GM18511 (cell line): ENCODE data around the gene ZNF296.
"Not testable (repeated sequence)": the region's sequence is repeated elsewhere in the genome, so short reads cannot be mapped to it uniquely, and the experiment has no call there.

ENCODE experiments used
- ATAC-seq: cut with Tn5 transposase; IDR thresholded peaks from one replicate; pipeline ENCODE4 v1.9.1; 2021; ENCODE audit warnings: mild to moderate bottlenecking, moderate library complexity; ENCODE audit not compliant: unreplicated experiment

Gene ZNF296

GRCh38 chr19:45076029-45076850 lies at the start of gene ZNF296:
Gene ZNF296, minus strand, starts transcription at chr19:45076478. Its CDS starts 105 bp downstream, at chr19:45076373.
- ATAC-seq: peak; percentile 43

- ATAC-seq: no peak
Measured at GRCh38 chr19:45125360-45125759, 49.1 kb upstream of the ZNF296 start.

GRCh38 chr19:45124021-45124420 lies 47.7 kb upstream of the ZNF296 start:
- no peak for ATAC-seq

- no peak for ATAC-seq
Measured at GRCh38 chr19:45123440-45123850, 47.2 kb upstream of the ZNF296 start.

GRCh38 chr19:45122832-45123231 lies 46.6 kb upstream of the ZNF296 start:
- ATAC-seq: no peak

- ATAC-seq: no peak
Measured at GRCh38 chr19:45121827-45122345, 45.6 kb upstream of the ZNF296 start.

- ATAC-seq: no peak
Measured at GRCh38 chr19:45119582-45119981, 43.3 kb upstream of the ZNF296 start.

- peak; percentile 68 for ATAC-seq
Measured at GRCh38 chr19:45118591-45119355, 42.5 kb upstream of the ZNF296 start.

- ATAC-seq: peak; percentile 12
Measured at GRCh38 chr19:45118106-45118505, 41.8 kb upstream of the ZNF296 start.

- no peak for ATAC-seq
Measured at GRCh38 chr19:45117671-45118070, 41.4 kb upstream of the ZNF296 start.

GRCh38 chr19:45117167-45117594 lies 40.9 kb upstream of the ZNF296 start:
- peak; percentile 47 for ATAC-seq

GRCh38 chr19:45115809-45116615 lies 39.7 kb upstream of the ZNF296 start:
- ATAC-seq: no peak

GRCh38 chr19:45114116-45114515 lies 37.8 kb upstream of the ZNF296 start:
- ATAC-seq: no peak

GRCh38 chr19:45113628-45114027 lies 37.4 kb upstream of the ZNF296 start:
- no peak for ATAC-seq

GRCh38 chr19:45112111-45112827 lies 36.0 kb upstream of the ZNF296 start:
- ATAC-seq: no peak

GRCh38 chr19:45110851-45111266 lies 34.6 kb upstream of the ZNF296 start:
- no peak for ATAC-seq

GRCh38 chr19:45107621-45108150 lies 31.4 kb upstream of the ZNF296 start:
- ATAC-seq: no peak

GRCh38 chr19:45106363-45106762 lies 30.1 kb upstream of the ZNF296 start:
- not testable (repeated sequence) for ATAC-seq

GRCh38 chr19:45104658-45105349 lies 28.5 kb upstream of the ZNF296 start:
- no peak for ATAC-seq
